ENCODE measurements around the gene FAM114A1. TPM values are rescaled to one million over a fixed set of nuclear protein-coding genes. Genes with fewer than 3 reads are reported as not detected.

FAM114A1 gene
- total RNA-seq, 2 donors from 2014 or later, result 19.3 to 39.3 TPM

- no peak for DNase-seq
- H3K27ac Mint-ChIP-seq, result no peak overlapping the region
- H3K27me3 ChIP-seq (ENCODE audit: control insufficient read depth, insufficient read depth, low read length, poor library complexity, severe bottlenecking), result no peaks in the 10 kb centered on the region
- no peak for TF ChIP-seq CTCF (conservative IDR thresholded peaks at IDR 0.05)
- no peaks in the 10 kb centered on the region for H3K27me3 Mint-ChIP-seq (ENCODE audit: insufficient read depth)
- H3K9me3 Mint-ChIP-seq, result no peaks in the 10 kb centered on the region
- no peak overlapping the region for H3K4me3 Mint-ChIP-seq
- no peaks in the 10 kb centered on the region for H3K4me1 ChIP-seq (ENCODE audit: control insufficient read depth, insufficient read depth, low read length)
- H3K9ac ChIP-seq (ENCODE audit: extremely low read depth, low read length, poor library complexity, severe bottlenecking), result no peak overlapping the region
- no peaks in the 10 kb centered on the region for H3K9me3 ChIP-seq (ENCODE audit: control insufficient read depth, low read length)
- peaks cover 6% of the 10 kb centered on the region for H3K36me3 ChIP-seq (ENCODE audit: control insufficient read depth, insufficient read depth, low read length)
- H3K4me3 ChIP-seq (ENCODE audit: low read length), result no peak overlapping the region
- WGBS, 2 experiments (ENCODE audit: insufficient coverage in 1 of 2, insufficient read length in 1 of 2), result 54 to 75% methylated on average over 3 to 5 of the region's 5 CpGs
- no peak overlapping the region for H3K27ac ChIP-seq (ENCODE audit: low read depth, low read length)
- no peaks in the 10 kb centered on the region for H3K4me1 Mint-ChIP-seq
- H3K36me3 Mint-ChIP-seq (ENCODE audit: low read depth), result peaks cover under 1% of the 10 kb centered on the region
Measured at GRCh38 chr4:38949411-38950051, 81.9 kb downstream of the FAM114A1 start.

- H3K9me3 Mint-ChIP-seq, result no peaks in the 10 kb centered on the region
- H3K4me1 Mint-ChIP-seq, result no peaks in the 10 kb centered on the region
- no peak overlapping the region for H3K27ac Mint-ChIP-seq
- Histone ChIP-seq H3K4me1 (ENCODE audit: control insufficient read depth, insufficient read depth, low read length) (no peaks in the 10 kb centered on the region), H3K27me3 (ENCODE audit: control insufficient read depth, insufficient read depth, low read length, poor library complexity, severe bottlenecking) (no peaks in the 10 kb centered on the region), H3K4me3 (ENCODE audit: low read length) (no peak overlapping the region), H3K9me3 (ENCODE audit: control insufficient read depth, low read length) (no peaks in the 10 kb centered on the region), H3K9ac (ENCODE audit: extremely low read depth, low read length, poor library complexity, severe bottlenecking) (no peak overlapping the region), H3K27ac (ENCODE audit: low read depth, low read length) (no peak overlapping the region), H3K36me3 (ENCODE audit: control insufficient read depth, insufficient read depth, low read length) (peaks cover 3% of the 10 kb centered on the region)
- no peaks in the 10 kb centered on the region for H3K36me3 Mint-ChIP-seq (ENCODE audit: low read depth)
- TF ChIP-seq CTCF (conservative IDR thresholded peaks at IDR 0.05), result no peak
- no peak overlapping the region for H3K4me3 Mint-ChIP-seq
- 93 to 100% methylated on average over 2 of the region's 2 CpGs for WGBS, 2 experiments (ENCODE audit: insufficient coverage in 1 of 2, insufficient read length in 1 of 2)
- no peaks in the 10 kb centered on the region for H3K27me3 Mint-ChIP-seq (ENCODE audit: insufficient read depth)
- DNase-seq, result no peak
Measured at GRCh38 chr4:38950159-38950558, 82.6 kb downstream of the FAM114A1 start.

- Histone ChIP-seq H3K27me3 (ENCODE audit: control insufficient read depth, insufficient read depth, low read length, poor library complexity, severe bottlenecking) (no peaks in the 10 kb centered on the region), H3K4me3 (ENCODE audit: low read length) (no peak overlapping the region), H3K9me3 (ENCODE audit: control insufficient read depth, low read length) (no peaks in the 10 kb centered on the region), H3K36me3 (ENCODE audit: control insufficient read depth, insufficient read depth, low read length) (no peaks in the 10 kb centered on the region), H3K9ac (ENCODE audit: extremely low read depth, low read length, poor library complexity, severe bottlenecking) (no peak overlapping the region), H3K4me1 (ENCODE audit: control insufficient read depth, insufficient read depth, low read length) (no peaks in the 10 kb centered on the region), H3K27ac (ENCODE audit: low read depth, low read length) (no peak overlapping the region)
- Mint-ChIP-seq H3K9me3 (no peaks in the 10 kb centered on the region), H3K27me3 (ENCODE audit: insufficient read depth) (no peaks in the 10 kb centered on the region), H3K36me3 (ENCODE audit: low read depth) (no peaks in the 10 kb centered on the region), H3K4me3 (no peak overlapping the region), H3K4me1 (no peaks in the 10 kb centered on the region), H3K27ac (no peak overlapping the region)
- TF ChIP-seq CTCF (conservative IDR thresholded peaks at IDR 0.05), result no peak
- 87 to 88% methylated on average over 3 to 6 of the region's 6 CpGs for WGBS, 2 experiments (ENCODE audit: insufficient coverage in 1 of 2, insufficient read length in 1 of 2)
- DNase-seq, result no peak
Measured at GRCh38 chr4:38950734-38951133, 83.1 kb downstream of the FAM114A1 start.

Measured in endodermal cell (in vitro differentiated cells).